Neural cell (in vitro differentiated cells): ENCODE measurements around the gene CHD9NB. TPM values are rescaled to one million over a fixed set of nuclear protein-coding genes. Genes with fewer than 3 reads are reported as not detected.
"Not testable (repeated sequence)": the region's sequence is repeated elsewhere in the genome, so short reads cannot be mapped to it uniquely, and the experiment has no call there.

ENCODE experiments used
- H2AFZ ChIP-seq: fragments of 200-600, 300-800 bp; sonication (generic), shearing (Covaris generic); 2 replicates; pipeline ENCODE4 v1.6.0; 2014; ENCODE audit warnings: low read depth, mild to moderate bottlenecking, antibody characterized with exemption, low read length, moderate library complexity
- H3F3A ChIP-seq: fragments of 200-600 bp; shearing (Covaris generic); 2 replicates; pipeline ENCODE4 v1.6.1; 2016; ENCODE audit warnings: mild to moderate bottlenecking, moderate library complexity, mixed read lengths, antibody characterized with exemption, low read length; ENCODE audit not compliant: insufficient read depth, poor library complexity, severe bottlenecking
- H3K27ac ChIP-seq: fragments of 200-600, 300-800 bp; sonication (generic), shearing (Covaris generic); 2 replicates; pipeline ENCODE4 v1.5.1; 2014; ENCODE audit warnings: mild to moderate bottlenecking, low read length, moderate library complexity
- H3K27me3 ChIP-seq: fragments of 300-800, 200-600 bp; sonication (generic), shearing (Covaris generic); 2 replicates; pipeline ENCODE4 v1.6.0; 2014; ENCODE audit warnings: mild to moderate bottlenecking, low read depth, low read length, moderate library complexity; ENCODE audit not compliant: insufficient read depth
- H3K36me3 ChIP-seq: fragments of 300-800, 200-600 bp; sonication (generic), shearing (Covaris generic); 2 replicates; pipeline ENCODE4 v1.5.1; 2014; ENCODE audit warnings: mild to moderate bottlenecking, antibody characterized with exemption, low read length, moderate library complexity; ENCODE audit not compliant: insufficient read depth
- H3K4me2 ChIP-seq: fragments of 300-800, 200-600 bp; sonication (generic), shearing (Covaris generic); 2 replicates; pipeline ENCODE4 v1.6.0; 2014; ENCODE audit warnings: mild to moderate bottlenecking, low read length
- H3K4me3 ChIP-seq: fragments of 300-800, 200-600 bp; sonication (generic), shearing (Covaris generic); 2 replicates; pipeline ENCODE4 v1.5.1; 2014; ENCODE audit warnings: mild to moderate bottlenecking, low read length, moderate library complexity
- H3K79me2 ChIP-seq: fragments of 200-600 bp; shearing (Covaris generic); replicated peaks from 2 replicates; pipeline ENCODE4 v1.6.0; 2014; ENCODE audit warnings: mild to moderate bottlenecking, low read length, moderate library complexity; ENCODE audit not compliant: insufficient read depth
- H3K9ac ChIP-seq: fragments of 300-800, 200-600 bp; sonication (generic), shearing (Covaris generic); 2 replicates; pipeline ENCODE4 v1.6.1; 2016; ENCODE audit warnings: mild to moderate bottlenecking, low read length, mixed read lengths
- H3K9me2 ChIP-seq: fragments of 200-600 bp; shearing (Covaris generic); 2 replicates; pipeline ENCODE4 v1.6.1; 2016; ENCODE audit warnings: mild to moderate bottlenecking, low read length, mixed read lengths; ENCODE audit not compliant: insufficient read depth
- H3K9me3 ChIP-seq: fragments of 200-600, 300-800 bp; sonication (generic), shearing (Covaris generic); 2 replicates; pipeline ENCODE4 v1.6.1; 2016; ENCODE audit warnings: mild to moderate bottlenecking, mixed run types, low read length, moderate library complexity, mixed read lengths
- H4K20me1 ChIP-seq: fragments of 200-600 bp; shearing (Covaris generic); 2 replicates; pipeline ENCODE4 v1.6.1; 2016; ENCODE audit warnings: mild to moderate bottlenecking, mixed run types; ENCODE audit not compliant: insufficient read depth
- CTCF ChIP-seq: fragments of 450-650 bp; IDR thresholded peaks from 2 replicates; pipeline ENCODE4 v1.5.1; 2014; ENCODE audit warnings: antibody characterized with exemption, mild to moderate bottlenecking, moderate library complexity; ENCODE audit not compliant: poor library complexity, severe bottlenecking
- EP300 ChIP-seq: fragments of 450-650 bp; conservative IDR thresholded peaks from 2 replicates; pipeline ENCODE4 v1.6.1; 2014; ENCODE audit warnings: antibody characterized with exemption, mild to moderate bottlenecking, moderate library complexity; ENCODE audit not compliant: poor library complexity, severe bottlenecking
- EZH2 ChIP-seq: fragments of 200-600, 300-800 bp; shearing (Covaris generic), sonication (generic); IDR thresholded peaks from 2 replicates; pipeline ENCODE4 v1.6.1; 2014; ENCODE audit warnings: antibody characterized with exemption, low read length, borderline replicate concordance, mild to moderate bottlenecking; ENCODE audit not compliant: insufficient read depth, poor library complexity, severe bottlenecking
- MXI1 ChIP-seq: fragments of 450-650 bp; conservative IDR thresholded peaks from 2 replicates; pipeline ENCODE4 v1.6.1; 2014; ENCODE audit warnings: antibody characterized with exemption, mild to moderate bottlenecking; ENCODE audit not compliant: poor library complexity, severe bottlenecking
- POLR2AphosphoS5 ChIP-seq: IDR thresholded peaks from 2 replicates; pipeline ENCODE4 v1.6.1; 2012
- RAD21 ChIP-seq: fragments of 450-650 bp; conservative IDR thresholded peaks from 2 replicates; pipeline ENCODE4 v1.6.1; 2014; ENCODE audit warnings: antibody characterized with exemption, mild to moderate bottlenecking, moderate library complexity
- SMC3 ChIP-seq: fragments of 450-650 bp; conservative IDR thresholded peaks from 2 replicates; pipeline ENCODE4 v1.6.1; 2014; ENCODE audit warnings: antibody characterized with exemption, mild to moderate bottlenecking, moderate library complexity; ENCODE audit not compliant: poor library complexity
- TAF1 ChIP-seq: IDR thresholded peaks from 2 replicates; pipeline ENCODE4 v1.6.1; 2012; ENCODE audit warnings: low read depth
- polyA plus RNA-seq: library from polyadenylated mRNA; depleted of rRNA; stranded (reverse); fragments of >200 nt; gene quantifications from 2 replicates; pipeline ENCODE4 v1.2.3, GENCODE V29; 2014
- TF ChIP-seq, protein P1 (sequence below): IDR thresholded peaks from 2 replicates; pipeline ENCODE4 v1.6.1; 2012; ENCODE audit warnings: borderline replicate concordance

The CHD9NB gene
- polyA plus RNA-seq, 1 donor from 2014 or later, result 0.17 TPM

GRCh38 chr16:53078765-53079485 lies 26.2 kb upstream of the CHD9NB start:
- H3F3A ChIP-seq, result no peaks in the 10 kb centered on the region
- H3K9me2 ChIP-seq, result no peaks in the 10 kb centered on the region
- no peaks in the 10 kb centered on the region for H3K36me3 ChIP-seq
- no peaks in the 10 kb centered on the region for H4K20me1 ChIP-seq
- no peak overlapping the region for H3K27ac ChIP-seq
- H3K4me2 ChIP-seq, result no peak overlapping the region
- no peak overlapping the region for H3K4me3 ChIP-seq
- H3K27me3 ChIP-seq, result no peaks in the 10 kb centered on the region
- no peaks in the 10 kb centered on the region for H3K79me2 ChIP-seq
- H3K9ac ChIP-seq, result no peak overlapping the region
- H3K9me3 ChIP-seq, result no peaks in the 10 kb centered on the region
- H2AFZ ChIP-seq, result no peak overlapping the region
- TF ChIP-seq POLR2AphosphoS5 (no peak), RAD21 (no peak), TAF1 (no peak), MXI1 (no peak), CTCF (no peak), EP300 (no peak), SMC3 (no peak), EZH2 (no peak)
- TF ChIP-seq, protein P1, sequence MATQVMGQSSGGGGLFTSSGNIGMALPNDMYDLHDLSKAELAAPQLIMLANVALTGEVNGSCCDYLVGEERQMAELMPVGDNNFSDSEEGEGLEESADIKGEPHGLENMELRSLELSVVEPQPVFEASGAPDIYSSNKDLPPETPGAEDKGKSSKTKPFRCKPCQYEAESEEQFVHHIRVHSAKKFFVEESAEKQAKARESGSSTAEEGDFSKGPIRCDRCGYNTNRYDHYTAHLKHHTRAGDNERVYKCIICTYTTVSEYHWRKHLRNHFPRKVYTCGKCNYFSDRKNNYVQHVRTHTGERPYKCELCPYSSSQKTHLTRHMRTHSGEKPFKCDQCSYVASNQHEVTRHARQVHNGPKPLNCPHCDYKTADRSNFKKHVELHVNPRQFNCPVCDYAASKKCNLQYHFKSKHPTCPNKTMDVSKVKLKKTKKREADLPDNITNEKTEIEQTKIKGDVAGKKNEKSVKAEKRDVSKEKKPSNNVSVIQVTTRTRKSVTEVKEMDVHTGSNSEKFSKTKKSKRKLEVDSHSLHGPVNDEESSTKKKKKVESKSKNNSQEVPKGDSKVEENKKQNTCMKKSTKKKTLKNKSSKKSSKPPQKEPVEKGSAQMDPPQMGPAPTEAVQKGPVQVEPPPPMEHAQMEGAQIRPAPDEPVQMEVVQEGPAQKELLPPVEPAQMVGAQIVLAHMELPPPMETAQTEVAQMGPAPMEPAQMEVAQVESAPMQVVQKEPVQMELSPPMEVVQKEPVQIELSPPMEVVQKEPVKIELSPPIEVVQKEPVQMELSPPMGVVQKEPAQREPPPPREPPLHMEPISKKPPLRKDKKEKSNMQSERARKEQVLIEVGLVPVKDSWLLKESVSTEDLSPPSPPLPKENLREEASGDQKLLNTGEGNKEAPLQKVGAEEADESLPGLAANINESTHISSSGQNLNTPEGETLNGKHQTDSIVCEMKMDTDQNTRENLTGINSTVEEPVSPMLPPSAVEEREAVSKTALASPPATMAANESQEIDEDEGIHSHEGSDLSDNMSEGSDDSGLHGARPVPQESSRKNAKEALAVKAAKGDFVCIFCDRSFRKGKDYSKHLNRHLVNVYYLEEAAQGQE, result no peak

DNA sequence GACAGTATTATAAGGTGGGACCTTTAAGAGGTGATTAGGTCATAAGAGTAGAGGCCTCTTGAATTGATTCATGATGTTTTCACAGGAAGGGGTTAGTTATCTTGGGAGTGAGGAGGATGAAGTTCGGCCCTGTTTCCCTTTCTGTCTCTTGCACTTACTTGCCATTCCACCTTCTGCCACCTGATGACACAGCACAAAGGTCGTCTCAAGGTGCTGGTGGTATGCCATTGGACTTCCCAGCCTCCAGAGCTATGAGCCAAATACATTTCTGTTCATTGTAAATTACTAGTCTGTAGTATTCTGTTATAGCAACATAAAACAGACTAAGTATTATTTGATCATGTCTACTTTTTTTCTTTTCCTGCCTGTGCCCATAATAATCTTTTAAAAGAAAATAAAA lies 25.6 kb upstream of the CHD9NB start:
- H3K79me2 ChIP-seq, result no peaks in the 10 kb centered on the region
- no peaks in the 10 kb centered on the region for H3K36me3 ChIP-seq
- TF ChIP-seq POLR2AphosphoS5, result no peak
- TF ChIP-seq EZH2, result no peak
- TF ChIP-seq CTCF, result no peak
- H3F3A ChIP-seq, result no peaks in the 10 kb centered on the region
- H3K9me2 ChIP-seq, result no peaks in the 10 kb centered on the region
- no peaks in the 10 kb centered on the region for H4K20me1 ChIP-seq
- H3K9me3 ChIP-seq, result no peaks in the 10 kb centered on the region
- H3K4me2 ChIP-seq, result no peak overlapping the region
- no peak overlapping the region for H2AFZ ChIP-seq
- H3K27me3 ChIP-seq, result no peaks in the 10 kb centered on the region
- H3K4me3 ChIP-seq, result no peak overlapping the region
- no peak overlapping the region for H3K27ac ChIP-seq
- no peak overlapping the region for H3K9ac ChIP-seq

DNA sequence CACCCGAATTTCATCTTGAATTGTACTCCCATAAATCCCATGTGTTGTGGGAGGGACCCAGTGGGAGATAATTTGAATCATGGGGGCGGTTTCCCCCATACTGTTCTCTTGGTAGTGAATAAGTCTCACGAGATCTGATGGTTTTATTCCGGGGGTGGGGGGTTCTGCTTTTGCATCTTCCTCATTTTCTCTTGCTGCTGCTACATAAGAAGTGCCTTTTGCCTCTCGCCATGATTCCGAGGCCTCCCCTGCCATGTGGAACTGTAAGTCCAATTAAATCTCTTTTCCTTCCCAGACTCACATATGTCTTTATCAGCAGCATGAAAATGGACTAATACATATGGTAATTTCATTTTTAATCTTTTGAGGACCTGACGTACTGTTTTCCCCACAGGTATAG lies 22.8 kb upstream of the CHD9NB start:
- not testable (repeated sequence) for H3K36me3 ChIP-seq, H3K79me2 ChIP-seq, H3F3A ChIP-seq, H3K27ac ChIP-seq, H3K9ac ChIP-seq, H3K9me2 ChIP-seq, H3K4me3 ChIP-seq, H3K4me2 ChIP-seq, H3K27me3 ChIP-seq, H3K9me3 ChIP-seq, H2AFZ ChIP-seq, H4K20me1 ChIP-seq

GRCh38 chr16:53074296-53074695 lies 21.6 kb upstream of the CHD9NB start:
- not testable (repeated sequence) for H3F3A ChIP-seq, H3K27me3 ChIP-seq, H2AFZ ChIP-seq, H3K4me3 ChIP-seq, H3K36me3 ChIP-seq, H3K4me2 ChIP-seq, H3K9me2 ChIP-seq, H3K27ac ChIP-seq, H3K9ac ChIP-seq, H3K9me3 ChIP-seq, H3K79me2 ChIP-seq, H4K20me1 ChIP-seq
